Right kidney (tissue), 9 donors: ENCODE data around the gene LAMB2.

Experiments
- DNase-seq: peaks from one replicate; pipeline ENCODE4 v3.0.0-alpha.2; 2016
- long read RNA-seq, 8 donors: transcript quantifications; one replicate each; lab custom pipeline, GENCODE V29; 2026

LAMB2 gene
- long read RNA-seq, donor 1, full-length matches to known transcripts = 22 of 72 reads
- long read RNA-seq, donor 1, partial matches to known transcripts = 50 of 72 reads
- long read RNA-seq, donor 1, other reads (novel, unspliced or antisense) = 0 of 72 reads
- long read RNA-seq, donor 2, full-length matches to known transcripts = 18 of 29 reads
- long read RNA-seq, donor 2, partial matches to known transcripts = 11 of 29 reads
- long read RNA-seq, donor 2, other reads (novel, unspliced or antisense) = 0 of 29 reads
- long read RNA-seq, donor 3, full-length matches to known transcripts = 16 of 48 reads
- long read RNA-seq, donor 3, partial matches to known transcripts = 32 of 48 reads
- long read RNA-seq, donor 3, other reads (novel, unspliced or antisense) = 0 of 48 reads
- long read RNA-seq, donor 4, full-length matches to known transcripts = 23 of 87 reads
- long read RNA-seq, donor 4, partial matches to known transcripts = 64 of 87 reads
- long read RNA-seq, donor 4, other reads (novel, unspliced or antisense) = 0 of 87 reads
- long read RNA-seq, donor 5, full-length matches to known transcripts = 23 of 61 reads
- long read RNA-seq, donor 5, partial matches to known transcripts = 38 of 61 reads
- long read RNA-seq, donor 5, other reads (novel, unspliced or antisense) = 0 of 61 reads
- long read RNA-seq, donor 6, full-length matches to known transcripts = 19 of 79 reads
- long read RNA-seq, donor 6, partial matches to known transcripts = 60 of 79 reads
- long read RNA-seq, donor 6, other reads (novel, unspliced or antisense) = 0 of 79 reads
- long read RNA-seq, donor 7, full-length matches to known transcripts = 27 of 98 reads
- long read RNA-seq, donor 7, partial matches to known transcripts = 71 of 98 reads
- long read RNA-seq, donor 7, other reads (novel, unspliced or antisense) = 0 of 98 reads
- long read RNA-seq, donor 8, full-length matches to known transcripts = 22 of 76 reads
- long read RNA-seq, donor 8, partial matches to known transcripts = 54 of 76 reads
- long read RNA-seq, donor 8, other reads (novel, unspliced or antisense) = 0 of 76 reads

- peak; percentile 87 for DNase-seq
Observed at GRCh38 chr3:49132437-49133225, at the start of gene LAMB2. TSS of gene LAMB2 (minus strand) at chr3:49133050. CDS start at chr3:49132867, 183 bp downstream.

- DNase-seq = no peak
Observed at GRCh38 chr3:49181351-49181750, 48.5 kb upstream of the LAMB2 start.

GRCh38 chr3:49180116-49180515 lies 47.3 kb upstream of the LAMB2 start:
- no peak for DNase-seq

- no peak for DNase-seq
Observed at GRCh38 chr3:49177073-49177472, 44.2 kb upstream of the LAMB2 start.

- no peak for DNase-seq
Observed at GRCh38 chr3:49175530-49175929, 42.7 kb upstream of the LAMB2 start.

GRCh38 chr3:49174397-49174985 lies 41.6 kb upstream of the LAMB2 start:
- DNase-seq = no peak

- no peak for DNase-seq
Observed at GRCh38 chr3:49173792-49174170, 40.9 kb upstream of the LAMB2 start.

- peak; percentile 64 for DNase-seq
Observed at GRCh38 chr3:49173116-49173791, 40.4 kb upstream of the LAMB2 start.

GRCh38 chr3:49172551-49173041 lies 39.7 kb upstream of the LAMB2 start:
- no peak for DNase-seq

- no peak for DNase-seq
Observed at GRCh38 chr3:49171775-49172500, 39.1 kb upstream of the LAMB2 start.

GRCh38 chr3:49171119-49171774 lies 38.4 kb upstream of the LAMB2 start, which contains the start of gene KLHDC8B:
TSS of gene KLHDC8B (plus strand) at chr3:49171598. CDS start at chr3:49172770, 1,172 bp downstream.
- peak; percentile 96 for DNase-seq

GRCh38 chr3:49170744-49171118 lies 37.9 kb upstream of the LAMB2 start:
- no peak for DNase-seq

- DNase-seq = no peak
Observed at GRCh38 chr3:49166752-49167556, 34.1 kb upstream of the LAMB2 start.

GRCh38 chr3:49165771-49166751 lies 33.2 kb upstream of the LAMB2 start, which contains the start of gene CCDC71:
TSS of gene CCDC71 (minus strand) at chr3:49166331. CDS start at chr3:49164208, 2,123 bp downstream.
- DNase-seq = peak; percentile 67

- no peak for DNase-seq
Observed at GRCh38 chr3:49164983-49165720, 32.3 kb upstream of the LAMB2 start.

- no peak for DNase-seq
Observed at GRCh38 chr3:49163609-49164008, 30.8 kb upstream of the LAMB2 start.
